K562 (cell line): ENCODE measurements around the gene NMUR1. TPM values are rescaled to one million over a fixed set of nuclear protein-coding genes. Genes with fewer than 3 reads are reported as not detected.

ENCODE experiments used
- ATAC-seq: fragments of 200-7000 bp; cut with Tn5 transposase; 3 replicates; pipeline ENCODE4 v1.9.1; 2020; ENCODE audit warnings: moderate library complexity
- BruUV-seq: library from RNA; stranded (reverse); fragments of 400-500 nt; replicated peaks from 2 replicates; lab custom pipeline; 2021; lab: Mats Ljungman, UMichigan
- CTCF ChIA-PET: fragments of 300-600 bp; formaldehyde crosslinking; extraction: SDS; loops from one replicate; lab custom pipeline; 2021; ENCODE audit warnings: low intra/inter-chr PET ratio; lab: Yijun Ruan, JAX
- POLR2A ChIA-PET: fragments of 300-600, 350-650 bp; sonication (Branson Sonifier 250); formaldehyde crosslinking; extraction: SDS; loops from one replicate; lab custom pipeline; 2021; ENCODE audit warnings: antibody characterized with exemption, inconsistent platforms; lab: Yijun Ruan, JAX
- DNase-seq, 4 experiments: peaks; one replicate each; pipeline versions ENCODE4 v3.0.0 to v3.0.0-alpha.2; 2011 to 2018; ENCODE audit warnings: low spot score in 3 of 4, mixed read lengths in 3 of 4; ENCODE audit errors: extremely low read depth in 1 of 4
- FAIRE-seq: peaks from 2 replicates; lab custom pipeline; 2011; peaks lifted over from hg19 to GRCh38; lab: Jason Lieb, UNC
- H2AFZ ChIP-seq: 2 replicates; pipeline ENCODE4 v1.6.0; 2011; ENCODE audit warnings: low read depth, low read length, control low read depth, inconsistent platforms
- H3K27ac ChIP-seq: fragments of 200-600 bp; 3 replicates; pipeline ENCODE4 v1.8.0; 2011; ENCODE audit warnings: low read depth, mild to moderate bottlenecking, control low read depth, inconsistent platforms, low read length, moderate library complexity, mixed read lengths; ENCODE audit errors: extremely low read depth
- H3K27me3 ChIP-seq, 2 experiments: fragments of 300-600 bp in 1 of 2; 2 replicates in 1 of 2; 3 replicates in 1 of 2; pipeline versions ENCODE4 v1.6.0 to v1.8.0; 2011; ENCODE audit warnings: inconsistent platforms in 2 of 2, low read length in 2 of 2, mild to moderate bottlenecking in 1 of 2, mixed read lengths in 1 of 2, moderate library complexity in 1 of 2; ENCODE audit not compliant: control insufficient read depth in 2 of 2, insufficient read depth in 2 of 2
- H3K36me3 ChIP-seq: fragments of 300-600 bp; 3 replicates; pipeline ENCODE4 v1.8.0; 2011; ENCODE audit warnings: mild to moderate bottlenecking, low read length, inconsistent platforms; ENCODE audit not compliant: control insufficient read depth, insufficient read depth
- H3K4me1 ChIP-seq, 2 experiments: fragments of 200-600 bp in 1 of 2; replicated peaks in 1 of 2; 2 replicates in 1 of 2; 3 replicates in 1 of 2; pipeline versions ENCODE4 v1.5.1 to v1.8.0; 2011; ENCODE audit warnings: inconsistent platforms in 2 of 2, low read length in 2 of 2, mild to moderate bottlenecking in 1 of 2, mixed read lengths in 1 of 2, moderate library complexity in 1 of 2; ENCODE audit not compliant: control insufficient read depth in 2 of 2, insufficient read depth in 2 of 2
- H3K4me2 ChIP-seq: 2 replicates; pipeline ENCODE4 v1.6.1; 2011; ENCODE audit warnings: low read length, control low read depth, inconsistent platforms, mixed read lengths; ENCODE audit not compliant: insufficient read depth
- H3K4me3 ChIP-seq: fragments of 200-600 bp; sonication (generic), shearing (Covaris generic); 2 replicates; pipeline ENCODE4 v1.5.1; 2016; ENCODE audit warnings: control low read depth, inconsistent platforms
- H3K79me2 ChIP-seq: fragments of 200-600 bp; 3 replicates; pipeline ENCODE4 v1.8.0; 2011; ENCODE audit warnings: low read length, inconsistent platforms; ENCODE audit not compliant: control insufficient read depth, insufficient read depth
- H3K9ac ChIP-seq, 2 experiments: 2 replicates each; pipeline versions ENCODE4 v1.6.0 to v1.6.1; 2011; ENCODE audit warnings: low read depth in 2 of 2, low read length in 2 of 2, control low read depth in 1 of 2, inconsistent platforms in 1 of 2, mild to moderate bottlenecking in 1 of 2, mixed read lengths in 1 of 2; ENCODE audit not compliant: insufficient read depth in 1 of 2
- H3K9me1 ChIP-seq: one replicate; pipeline ENCODE4 v1.6.0; 2011; ENCODE audit warnings: inconsistent platforms, mild to moderate bottlenecking, low read length, moderate library complexity; ENCODE audit not compliant: control insufficient read depth, insufficient read depth
- H3K9me3 ChIP-seq: replicated peaks from 2 replicates; pipeline ENCODE4 v1.5.1; 2011; ENCODE audit warnings: low read depth, low read length, inconsistent platforms; ENCODE audit not compliant: control insufficient read depth, insufficient read depth
- H4K20me1 ChIP-seq: replicated peaks from 2 replicates; pipeline ENCODE4 v1.6.1; 2011; ENCODE audit warnings: low read length, inconsistent platforms, mixed read lengths; ENCODE audit not compliant: control insufficient read depth, insufficient read depth
- ATF7 ChIP-seq: fragments of 450-650 bp; IDR thresholded peaks from 2 replicates; pipeline ENCODE4 v1.7.1; 2014; ENCODE audit warnings: mild to moderate bottlenecking, moderate library complexity
- DPF2 ChIP-seq: fragments of 450-650 bp; IDR thresholded peaks from 2 replicates; pipeline ENCODE4 v1.6.1; 2016
- MAFF ChIP-seq: IDR thresholded peaks from 2 replicates; pipeline ENCODE4 v1.6.1; 2012; ENCODE audit warnings: low read length, improper control_type of control experiment
- SMARCB1 ChIP-seq: IDR thresholded peaks from 2 replicates; pipeline ENCODE4 v1.6.1; 2011; ENCODE audit warnings: improper control_type of control experiment, low read depth; ENCODE audit not compliant: insufficient read length
- ZNF274 ChIP-seq: IDR thresholded peaks from 2 replicates; pipeline ENCODE4 v1.6.1; 2011; ENCODE audit warnings: low read depth, mild to moderate bottlenecking, low read length, moderate library complexity, borderline replicate concordance
- WGBS: fragments of 100-300 bp; shearing (Covaris generic); methylation state at CpG from one replicate; pipeline ENCODE4 v1.1.6; 2016; ENCODE audit warnings: low coverage, mixed read lengths; ENCODE audit not compliant: insufficient coverage; ENCODE audit errors: missing lambda C conversion rate; 5-methylcytosine and 5-hydroxymethylcytosine counted together
- in situ Hi-C: fragments of 300-500 bp; cut with MboI; formaldehyde crosslinking; loops from 4 replicates; pipeline ENCODE4 v1.15.0; 2018; ENCODE audit warnings: inconsistent platforms, mixed read lengths
- intact Hi-C: fragments of 100-400 bp; cut with micrococcal nuclease; formaldehyde crosslinking; loops from 2 replicates; pipeline ENCODE4 v1.14.2; 2022
- polyA plus RNA-seq, 8 experiments: library from polyadenylated mRNA; depleted of rRNA in 4 of 8; stranded (reverse) in 5 of 8; unstranded in 3 of 8; fragments of >200 nt; fragmentation: Nextera tagmentation in 2 of 8; fragmentation: Illumina TruSeq in 1 of 8; extraction: Ambion mirVana in 2 of 8; extraction: Trizol in 1 of 8; gene quantifications; 2 replicates each; pipeline versions ENCODE4 v1.2.1 to v1.2.3, GENCODE V29; 2011 to 2014; ENCODE audit warnings: inconsistent platforms in 1 of 8, missing spikeins in 1 of 8
- total RNA-seq, 7 experiments: library from RNA; depleted of rRNA in 6 of 7; stranded (reverse); fragments of >200 nt in 6 of 7; fragmentation: Illumina TruSeq in 2 of 7; extraction: Trizol in 2 of 7; gene quantifications; 2 replicates each; pipeline versions ENCODE4 v1.2.1 to v1.2.3, GENCODE V29; 2011 to 2021; ENCODE audit warnings: low replicate concordance in 1 of 7
- TF ChIP-seq, protein P1 (sequence below): fragments of 450-650 bp; IDR thresholded peaks from 2 replicates; pipeline ENCODE4 v1.6.1; 2016; ENCODE audit warnings: mild to moderate bottlenecking
- TF ChIP-seq, protein P2 (sequence below): fragments of 450-650 bp; formaldehyde crosslinking; IDR thresholded peaks from 2 replicates; pipeline ENCODE4 v1.4.0; 2020; ENCODE audit warnings: mild to moderate bottlenecking, moderate library complexity

NMUR1 gene
- total and polyA plus RNA-seq, 9 of the 15 experiments (the other 6 are each of a cell fraction or from before 2014, with no cell fraction given): 0.01 to 0.27 (median 0.15) TPM

DNA sequence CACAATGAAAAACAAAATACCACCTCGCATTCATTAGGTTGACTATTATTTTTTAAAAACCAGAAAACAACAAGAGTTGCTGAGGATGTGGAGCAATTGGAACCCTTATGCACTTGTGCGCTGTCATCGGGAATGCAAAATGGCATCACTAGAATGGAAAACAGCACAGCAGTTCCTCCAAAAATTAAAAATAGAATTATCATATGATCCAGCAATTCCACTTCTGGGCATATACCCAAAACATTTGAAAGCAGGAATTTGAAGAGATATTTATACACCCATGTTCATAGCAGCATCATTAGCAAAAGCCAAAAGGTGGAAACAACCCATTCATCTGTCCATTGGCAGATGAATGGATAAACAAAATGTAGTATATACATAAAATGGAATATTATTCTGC, 11.9 kb upstream of the NMUR1 start:
- TF ChIP-seq MAFF (no peak), ZNF274 (no peak), ATF7 (no peak), SMARCB1 (no peak), DPF2 (no peak)
- TF ChIP-seq, protein P1, sequence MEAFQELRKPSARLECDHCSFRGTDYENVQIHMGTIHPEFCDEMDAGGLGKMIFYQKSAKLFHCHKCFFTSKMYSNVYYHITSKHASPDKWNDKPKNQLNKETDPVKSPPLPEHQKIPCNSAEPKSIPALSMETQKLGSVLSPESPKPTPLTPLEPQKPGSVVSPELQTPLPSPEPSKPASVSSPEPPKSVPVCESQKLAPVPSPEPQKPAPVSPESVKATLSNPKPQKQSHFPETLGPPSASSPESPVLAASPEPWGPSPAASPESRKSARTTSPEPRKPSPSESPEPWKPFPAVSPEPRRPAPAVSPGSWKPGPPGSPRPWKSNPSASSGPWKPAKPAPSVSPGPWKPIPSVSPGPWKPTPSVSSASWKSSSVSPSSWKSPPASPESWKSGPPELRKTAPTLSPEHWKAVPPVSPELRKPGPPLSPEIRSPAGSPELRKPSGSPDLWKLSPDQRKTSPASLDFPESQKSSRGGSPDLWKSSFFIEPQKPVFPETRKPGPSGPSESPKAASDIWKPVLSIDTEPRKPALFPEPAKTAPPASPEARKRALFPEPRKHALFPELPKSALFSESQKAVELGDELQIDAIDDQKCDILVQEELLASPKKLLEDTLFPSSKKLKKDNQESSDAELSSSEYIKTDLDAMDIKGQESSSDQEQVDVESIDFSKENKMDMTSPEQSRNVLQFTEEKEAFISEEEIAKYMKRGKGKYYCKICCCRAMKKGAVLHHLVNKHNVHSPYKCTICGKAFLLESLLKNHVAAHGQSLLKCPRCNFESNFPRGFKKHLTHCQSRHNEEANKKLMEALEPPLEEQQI: no peak
- TF ChIP-seq, protein P2, sequence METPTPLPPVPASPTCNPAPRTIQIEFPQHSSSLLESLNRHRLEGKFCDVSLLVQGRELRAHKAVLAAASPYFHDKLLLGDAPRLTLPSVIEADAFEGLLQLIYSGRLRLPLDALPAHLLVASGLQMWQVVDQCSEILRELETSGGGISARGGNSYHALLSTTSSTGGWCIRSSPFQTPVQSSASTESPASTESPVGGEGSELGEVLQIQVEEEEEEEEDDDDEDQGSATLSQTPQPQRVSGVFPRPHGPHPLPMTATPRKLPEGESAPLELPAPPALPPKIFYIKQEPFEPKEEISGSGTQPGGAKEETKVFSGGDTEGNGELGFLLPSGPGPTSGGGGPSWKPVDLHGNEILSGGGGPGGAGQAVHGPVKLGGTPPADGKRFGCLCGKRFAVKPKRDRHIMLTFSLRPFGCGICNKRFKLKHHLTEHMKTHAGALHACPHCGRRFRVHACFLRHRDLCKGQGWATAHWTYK (CRISPR knock-in tag): no peak
- no peaks in the 10 kb centered on the region for H4K20me1 ChIP-seq
- FAIRE-seq (no peak), ATAC-seq (no peak), DNase-seq (no peak)
- no peak overlapping the region for H3K9ac ChIP-seq
- H3K36me3 ChIP-seq: no peaks in the 10 kb centered on the region
- H3K4me1 ChIP-seq: peaks cover 4 to 5% of the 10 kb centered on the region in 2 experiments; a peak in 3 of 5 replicates
- H3K4me3 ChIP-seq: no peak overlapping the region
- in situ Hi-C loops (no loop called here), intact Hi-C loops (no loop called here)
- no peaks in the 10 kb centered on the region for H3K9me1 ChIP-seq
- CTCF ChIA-PET: no interaction called here
- H3K4me2 ChIP-seq: no peak overlapping the region
- WGBS: 61% methylated on average over 3 of the region's 3 CpGs
- 0 out of 2 replicates have a peak, but pooled peaks cover 2% of the 10 kb centered on the region for H3K9me3 ChIP-seq
- POLR2A ChIA-PET: interaction anchor here (0.6 kb wide), 1 partner anchor 25 kb away, joined by 3 read pairs; no protein-coding TSS in a partner anchor
- H3K79me2 ChIP-seq: no peaks in the 10 kb centered on the region
- H3K27ac ChIP-seq: no peak overlapping the region
- no peaks in the 10 kb centered on the region; a peak in 2 of 5 replicates for H3K27me3 ChIP-seq
- no peak overlapping the region for H2AFZ ChIP-seq
- no TSS peak for BruUV-seq
